Fibroblast of the conjunctiva (primary cell): ENCODE measurements around the gene TMEM135.

Experiments used
- DNase-seq: peaks from one replicate; pipeline ENCODE4 v3.0.0-alpha.2; 2010; ENCODE audit warnings: low read depth

Gene TMEM135

GRCh38 chr11:87356428-87356827 lies 318.7 kb downstream of the TMEM135 start:
- DNase-seq: no peak

- DNase-seq: no peak
These were observed 320.7 kb downstream of the TMEM135 start for GRCh38 chr11:87358461-87358860.

DNA sequence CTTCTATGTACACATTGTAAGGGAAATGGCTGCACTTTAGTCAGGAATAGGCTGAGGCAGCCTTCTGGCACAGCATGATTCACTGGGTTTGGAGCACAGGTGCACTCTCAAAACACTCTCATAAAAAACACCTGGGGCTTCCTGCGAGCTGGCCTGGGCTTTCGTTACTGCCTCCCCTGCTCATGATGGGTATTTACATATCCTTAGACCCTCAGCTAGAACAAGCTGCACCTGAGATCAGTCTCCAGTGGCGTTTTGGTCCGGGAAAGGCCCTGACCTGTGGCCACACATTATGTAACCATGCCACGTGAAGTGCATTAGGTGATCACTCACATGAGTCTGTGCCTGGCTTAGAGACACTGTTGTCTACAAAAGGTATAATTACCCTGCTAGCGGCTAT lies 321.7 kb downstream of the TMEM135 start:
- no peak for DNase-seq

- DNase-seq: no peak
These were observed 324.2 kb downstream of the TMEM135 start for GRCh38 chr11:87361891-87362290.

- DNase-seq: no peak
These were observed 328.6 kb downstream of the TMEM135 start for GRCh38 chr11:87366346-87366745.

DNA sequence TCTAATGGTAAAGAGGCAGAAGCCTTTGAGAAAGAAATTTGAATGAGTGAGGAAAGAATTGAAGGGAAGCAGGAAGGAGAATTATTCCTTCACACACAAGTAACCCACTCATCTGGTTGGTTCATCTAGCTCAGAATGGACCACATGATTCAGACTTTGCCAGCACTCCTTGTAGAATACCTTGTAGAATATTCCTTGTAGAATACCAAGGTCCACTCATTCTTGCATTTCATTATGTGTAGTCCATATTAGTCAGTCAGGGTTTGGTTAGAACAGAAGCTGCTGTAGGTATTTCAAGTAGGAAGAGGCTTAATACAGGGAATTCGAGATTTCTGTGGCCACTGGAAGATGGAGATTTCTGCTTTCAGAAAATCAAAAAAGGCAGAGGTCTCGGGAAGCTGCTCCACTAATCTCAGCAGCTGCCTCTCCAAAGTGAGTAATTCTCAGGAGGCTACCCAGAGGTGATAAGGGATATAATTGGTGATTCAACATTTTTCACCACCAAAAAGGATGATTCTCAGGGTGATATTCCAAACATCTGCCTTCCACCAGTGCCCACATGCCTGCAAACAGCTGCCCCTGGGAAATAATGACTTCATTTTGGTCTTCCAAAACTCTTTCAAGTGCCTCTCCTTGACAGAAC lies 329.1 kb downstream of the TMEM135 start:
- no peak for DNase-seq

GRCh38 chr11:87368151-87368550 lies 330.4 kb downstream of the TMEM135 start:
- no peak for DNase-seq

GRCh38 chr11:87368858-87369480 lies 331.2 kb downstream of the TMEM135 start:
- DNase-seq: no peak

GRCh38 chr11:87369888-87370287 lies 332.2 kb downstream of the TMEM135 start:
- DNase-seq: no peak

GRCh38 chr11:87372065-87372464 lies 334.3 kb downstream of the TMEM135 start:
- no peak for DNase-seq
